MCF 10A (cell line): ENCODE data around the gene ISCA1. TPM values are rescaled to one million over a fixed set of nuclear protein-coding genes. Genes with fewer than 3 reads are reported as not detected.

ENCODE experiments used
- BruUV-seq: library from RNA; stranded (reverse); fragments of 400-500 nt; replicated peaks from 2 replicates; lab custom pipeline; 2021; lab: Mats Ljungman, UMichigan
- CTCF ChIA-PET: fragments of 300-600 bp; sonication (Branson Sonifier 250); formaldehyde crosslinking; extraction: SDS; loops from one replicate; lab custom pipeline; 2021; ENCODE audit warnings: antibody characterized with exemption, inconsistent platforms; lab: Yijun Ruan, JAX
- POLR2A ChIA-PET: fragments of 300-600, 350-650 bp; sonication (Branson Sonifier 250); formaldehyde crosslinking; extraction: SDS; loops from one replicate; lab custom pipeline; 2020; ENCODE audit warnings: antibody characterized with exemption, inconsistent platforms; lab: Yijun Ruan, JAX
- DNase-seq: peaks from one replicate; pipeline ENCODE4 v3.0.0-alpha.2; 2018; ENCODE audit not compliant: unreplicated experiment
- H3K27ac Mint-ChIP-seq: one replicate; pipeline ENCODE4 v1.8.0; 2022; ENCODE audit warnings: mild to moderate bottlenecking, low read depth, mixed read lengths; ENCODE audit not compliant: unreplicated experiment
- H3K27me3 Mint-ChIP-seq: one replicate; pipeline ENCODE4 v1.8.0; 2022; ENCODE audit warnings: mixed read lengths; ENCODE audit not compliant: insufficient read depth, unreplicated experiment
- H3K36me3 Mint-ChIP-seq: one replicate; pipeline ENCODE4 v1.8.0; 2022; ENCODE audit warnings: mild to moderate bottlenecking, moderate library complexity, mixed read lengths; ENCODE audit not compliant: insufficient read depth, unreplicated experiment
- H3K4me1 Mint-ChIP-seq: one replicate; pipeline ENCODE4 v1.8.0; 2022; ENCODE audit warnings: mixed read lengths; ENCODE audit not compliant: insufficient read depth, unreplicated experiment
- H3K4me3 Mint-ChIP-seq: one replicate; pipeline ENCODE4 v1.8.0; 2022; ENCODE audit warnings: mild to moderate bottlenecking, moderate library complexity, mixed read lengths; ENCODE audit not compliant: unreplicated experiment
- H3K9me3 Mint-ChIP-seq: one replicate; pipeline ENCODE4 v1.8.0; 2022; ENCODE audit warnings: mixed read lengths; ENCODE audit not compliant: unreplicated experiment
- CTCF ChIP-seq: fragments of 200-600 bp; IDR thresholded peaks from one replicate; pipeline ENCODE4 v1.8.0; 2022; ENCODE audit warnings: antibody characterized with exemption, mild to moderate bottlenecking; ENCODE audit not compliant: unreplicated experiment
- intact Hi-C: fragments of 100-400 bp; cut with micrococcal nuclease; formaldehyde crosslinking; loops from 2 replicates; pipeline ENCODE4 v1.14.1; 2022
- total RNA-seq: library from RNA; stranded (reverse); gene quantifications from 2 replicates; pipeline ENCODE4 v1.2.3, GENCODE V29; 2022

ISCA1 gene
- total RNA-seq, 1 experiment from 2014 or later, result 31.1 TPM

- Mint-ChIP-seq H3K27ac (no peak overlapping the region), H3K4me3 (no peak overlapping the region), H3K9me3 (no peaks in the 10 kb centered on the region), H3K36me3 (peaks cover 36% of the 10 kb centered on the region), H3K4me1 (peaks cover 20% of the 10 kb centered on the region), H3K27me3 (no peaks in the 10 kb centered on the region)
- no TSS peak for BruUV-seq
- DNase-seq, result peak; percentile 7
- ChIA-PET POLR2A (interaction anchor here (0.7 to 1.0 kb wide), 2 partner anchors 19 to 131 kb away, joined by 3 read pairs; no protein-coding TSS in a partner anchor), CTCF (interaction anchor here (0.5 to 2.4 kb wide), 5 partner anchors 19 to 386 kb away, joined by 3 to 7 read pairs (median 3); no protein-coding TSS in a partner anchor)
- intact Hi-C loops, result no loop called here
- TF ChIP-seq CTCF, result peak; percentile 6
These were observed 6.4 kb downstream of the ISCA1 start for GRCh38 chr9:86275962-86276361.

- no peak for DNase-seq
- TF ChIP-seq CTCF, result no peak
- ChIA-PET POLR2A (interaction anchor here (0.6 to 1.2 kb wide), 3 partner anchors 78 to 134 kb away, joined by 3 read pairs; no protein-coding TSS in a partner anchor), CTCF (interaction anchor here (0.5 to 2.4 kb wide), 5 partner anchors 13 to 73 kb away, joined by 3 to 7 read pairs (median 4); no protein-coding TSS in a partner anchor)
- Mint-ChIP-seq H3K27ac (no peak overlapping the region), H3K27me3 (no peaks in the 10 kb centered on the region), H3K4me1 (peaks cover 19% of the 10 kb centered on the region), H3K4me3 (no peak overlapping the region), H3K9me3 (no peaks in the 10 kb centered on the region), H3K36me3 (peaks cover 36% of the 10 kb centered on the region)
- BruUV-seq, result no TSS peak
- intact Hi-C loops, result no loop called here
These were observed 7.3 kb downstream of the ISCA1 start for GRCh38 chr9:86274821-86275643.

- no peak for DNase-seq
- ChIA-PET CTCF (no interaction called here), POLR2A (no interaction called here)
- no peaks in the 10 kb centered on the region for H3K9me3 Mint-ChIP-seq
- H3K36me3 Mint-ChIP-seq, result peaks cover 39% of the 10 kb centered on the region
- no peak for TF ChIP-seq CTCF
- no peak overlapping the region for H3K4me3 Mint-ChIP-seq
- no TSS peak for BruUV-seq
- no peaks in the 10 kb centered on the region for H3K27me3 Mint-ChIP-seq
- peak overlapping the region; percentile 3 for H3K27ac Mint-ChIP-seq
- intact Hi-C loops, result no loop called here
- H3K4me1 Mint-ChIP-seq, result peaks cover 6% of the 10 kb centered on the region
These were observed 10.1 kb downstream of the ISCA1 start for GRCh38 chr9:86272221-86272620.

- ChIA-PET POLR2A (no interaction called here), CTCF (interaction anchor here (0.6 to 1.0 kb wide), 2 partner anchors 19 to 756 kb away, joined by 3 read pairs; partner anchors contain the start of gene ISCA1)
- BruUV-seq, result no TSS peak
- H3K27me3 Mint-ChIP-seq, result no peaks in the 10 kb centered on the region
- no peak overlapping the region for H3K27ac Mint-ChIP-seq
- intact Hi-C loops, result no loop called here
- no peak for TF ChIP-seq CTCF
- H3K36me3 Mint-ChIP-seq, result peaks cover 36% of the 10 kb centered on the region
- H3K9me3 Mint-ChIP-seq, result no peaks in the 10 kb centered on the region
- H3K4me1 Mint-ChIP-seq, result no peaks in the 10 kb centered on the region
- no peak for DNase-seq
- no peak overlapping the region for H3K4me3 Mint-ChIP-seq
These were observed 18.5 kb downstream of the ISCA1 start for GRCh38 chr9:86263876-86264275.
